Fibroblast of skin of scalp (primary cell): ENCODE results near the gene PI4KB.

ENCODE experiments used
- DNase-seq: peaks from one replicate; pipeline ENCODE4 v3.0.0-alpha.2; 2013

The PI4KB gene

DNA sequence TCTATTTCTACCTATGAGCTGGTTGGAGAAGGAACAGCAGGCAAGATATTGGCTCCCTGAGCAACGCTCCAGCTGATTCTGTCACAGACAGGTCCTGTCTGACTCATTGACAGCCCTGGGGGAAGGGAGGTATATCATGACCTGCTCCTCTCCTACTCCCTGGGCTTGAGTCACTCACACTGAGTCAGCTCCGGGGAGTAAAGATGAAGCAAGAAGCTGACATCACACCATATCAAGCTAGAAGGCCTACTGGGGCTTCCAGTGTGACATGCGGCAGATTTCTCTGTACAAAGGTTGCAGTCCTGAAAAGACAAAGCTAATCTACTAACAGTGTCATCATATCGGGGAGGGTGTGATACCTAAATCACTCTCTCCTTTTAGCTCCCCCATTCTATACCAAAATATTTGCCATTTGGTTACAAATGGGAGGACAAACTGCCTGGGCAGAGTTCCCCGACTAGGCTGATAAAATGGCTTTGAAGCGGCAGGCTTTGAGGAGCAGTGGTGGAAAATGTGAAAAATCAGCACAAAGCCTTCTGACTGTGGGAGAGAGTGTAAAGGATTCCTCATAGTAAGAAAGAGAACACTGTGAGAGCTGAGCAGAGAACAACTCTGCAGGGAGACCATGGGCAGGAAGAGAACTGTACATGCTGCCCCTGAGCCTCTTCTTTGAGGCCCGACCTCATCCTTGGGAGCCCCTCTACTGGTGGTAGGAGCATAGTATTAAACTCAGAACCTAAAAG lies 15.5 kb downstream of the PI4KB start:
- DNase-seq: peak; percentile 99

DNA sequence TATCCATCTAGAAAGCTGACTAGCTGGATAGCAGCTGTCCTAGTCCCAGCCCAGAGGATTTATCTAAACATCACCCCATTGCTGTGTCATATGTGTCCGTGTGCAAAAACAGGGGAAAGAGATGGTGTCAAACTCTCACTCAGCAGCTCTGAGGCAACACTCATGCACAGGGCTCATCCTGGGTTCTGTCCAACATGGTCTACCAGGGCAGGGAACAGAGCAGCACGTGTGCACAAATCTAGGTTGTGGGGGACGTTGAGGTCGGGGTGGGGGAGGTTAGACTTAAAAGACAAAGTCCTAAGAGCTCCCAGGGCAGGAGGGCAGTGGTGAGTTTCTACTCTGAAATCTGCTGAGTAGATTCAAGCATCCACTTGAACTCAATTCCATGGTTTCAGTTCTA lies 16.2 kb downstream of the PI4KB start:
- no peak for DNase-seq

DNA sequence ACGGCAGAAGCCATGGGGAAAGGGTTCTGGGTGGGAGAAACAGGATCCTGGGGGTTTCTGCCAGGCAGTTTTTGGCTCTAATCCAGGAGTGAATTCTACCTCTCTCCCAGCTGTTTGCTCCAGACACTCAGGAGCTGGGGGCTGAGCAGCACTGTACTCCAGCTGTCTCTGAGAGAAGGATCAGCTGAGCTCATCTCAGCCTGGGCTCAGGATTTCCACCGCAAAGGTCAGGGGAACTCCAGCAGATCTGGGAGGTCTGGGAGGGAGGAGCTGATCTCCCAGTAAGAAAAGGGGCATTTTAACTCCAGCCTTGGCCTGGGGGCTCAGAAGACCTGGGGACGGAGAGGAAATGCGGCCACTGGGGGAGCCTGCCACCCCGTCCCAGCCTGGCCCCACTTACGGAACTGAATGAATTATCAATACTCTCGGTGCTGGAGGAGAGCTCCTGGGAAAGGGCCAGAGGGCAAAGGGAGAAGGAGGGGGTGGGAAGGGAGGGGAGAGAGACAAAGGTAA lies 17.3 kb downstream of the PI4KB start:
- DNase-seq: peak; percentile 45

DNA sequence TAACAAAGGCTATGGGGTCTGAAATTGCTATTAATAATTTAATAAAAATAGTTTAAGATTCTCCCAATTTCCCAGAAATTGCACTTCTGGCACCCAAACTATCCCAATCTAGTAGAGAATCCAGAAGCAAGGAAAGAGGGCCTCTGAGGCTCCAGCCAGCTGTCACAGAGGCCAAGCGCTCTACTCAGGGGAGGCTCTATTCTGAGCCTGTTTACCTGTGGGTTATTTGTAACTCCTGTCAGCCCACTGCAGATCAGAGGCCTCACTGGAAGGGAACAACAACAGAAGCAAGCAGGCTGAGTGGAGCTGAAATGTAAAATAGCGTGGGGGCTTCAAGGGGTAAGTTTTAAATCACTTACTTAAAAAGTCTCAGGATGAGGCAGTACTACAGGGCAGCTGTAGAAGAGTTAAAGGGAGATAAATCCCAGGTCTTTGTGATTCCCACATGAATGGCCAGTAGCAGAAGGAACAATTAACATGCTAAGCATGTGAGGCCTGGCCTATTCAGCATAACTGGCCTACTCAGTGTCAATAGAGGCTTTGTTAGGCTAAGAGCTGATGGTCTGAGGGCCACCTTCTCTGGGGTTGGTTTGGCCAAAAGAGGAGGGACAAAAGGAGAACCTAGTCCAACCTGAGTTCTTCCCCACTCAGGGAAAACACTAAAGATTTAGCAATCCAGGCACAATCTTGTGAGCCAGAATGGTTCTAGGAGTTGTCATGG lies 32.3 kb downstream of the PI4KB start:
- no peak for DNase-seq

DNA sequence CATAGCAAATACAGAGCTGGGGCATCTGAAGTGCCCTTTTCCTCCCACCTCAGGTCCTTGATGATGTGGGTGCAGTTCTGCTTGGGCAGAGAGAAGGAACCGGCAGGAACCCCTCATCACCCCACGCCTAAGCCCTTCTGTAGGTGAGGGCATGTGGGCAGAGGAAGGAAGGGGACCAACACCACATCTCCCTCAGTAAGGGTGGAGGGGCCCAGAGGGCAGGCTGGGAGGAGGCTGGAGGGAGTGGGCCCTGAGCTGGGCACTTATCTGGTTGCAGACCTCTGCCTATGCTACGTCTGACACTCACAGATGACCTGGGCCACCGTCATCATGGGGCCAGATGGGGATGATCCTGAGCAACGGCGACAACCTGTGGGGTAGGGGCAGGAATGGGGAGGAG lies 34.1 kb downstream of the PI4KB start:
- no peak for DNase-seq

DNA sequence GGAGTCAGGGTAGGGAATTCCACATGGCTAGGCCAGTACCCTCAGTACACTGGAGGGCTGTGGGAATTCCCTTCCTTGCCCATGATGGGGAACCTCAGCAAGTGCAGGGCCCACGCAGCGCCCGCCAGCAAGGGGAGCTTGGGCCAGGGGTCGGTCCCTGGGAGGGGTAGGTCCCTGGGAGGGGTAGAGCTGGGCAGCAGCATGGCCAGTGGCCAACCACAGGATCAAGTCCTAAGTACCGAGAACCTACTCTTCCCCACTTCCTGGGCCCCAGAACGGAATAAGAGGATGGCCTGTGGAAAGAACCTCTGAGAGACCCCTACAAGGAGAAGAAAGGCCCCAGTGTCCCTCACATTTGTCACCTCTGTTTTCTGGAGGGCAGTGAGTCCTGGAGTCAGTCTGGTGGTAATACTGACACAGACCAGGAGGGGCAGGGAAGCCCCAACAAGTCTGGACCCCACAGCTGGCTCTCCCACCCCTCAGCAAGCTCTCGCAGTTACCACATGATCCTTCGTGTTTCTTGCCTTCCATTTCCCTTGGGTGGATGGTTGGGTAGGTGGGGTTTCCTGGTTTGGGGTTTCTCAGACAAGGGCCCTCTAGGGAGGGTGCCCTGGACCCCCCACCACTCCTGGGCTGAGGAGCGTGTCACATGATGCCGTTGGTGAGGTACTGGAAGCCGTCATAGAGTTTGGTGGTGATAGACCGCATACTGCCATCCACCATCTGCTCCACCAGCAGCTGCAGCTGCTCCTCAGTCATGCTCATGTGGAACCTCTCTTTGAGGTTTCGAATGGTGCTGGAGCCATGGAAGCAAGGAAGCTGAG lies 34.8 kb downstream of the PI4KB start:
- DNase-seq: no peak

DNA sequence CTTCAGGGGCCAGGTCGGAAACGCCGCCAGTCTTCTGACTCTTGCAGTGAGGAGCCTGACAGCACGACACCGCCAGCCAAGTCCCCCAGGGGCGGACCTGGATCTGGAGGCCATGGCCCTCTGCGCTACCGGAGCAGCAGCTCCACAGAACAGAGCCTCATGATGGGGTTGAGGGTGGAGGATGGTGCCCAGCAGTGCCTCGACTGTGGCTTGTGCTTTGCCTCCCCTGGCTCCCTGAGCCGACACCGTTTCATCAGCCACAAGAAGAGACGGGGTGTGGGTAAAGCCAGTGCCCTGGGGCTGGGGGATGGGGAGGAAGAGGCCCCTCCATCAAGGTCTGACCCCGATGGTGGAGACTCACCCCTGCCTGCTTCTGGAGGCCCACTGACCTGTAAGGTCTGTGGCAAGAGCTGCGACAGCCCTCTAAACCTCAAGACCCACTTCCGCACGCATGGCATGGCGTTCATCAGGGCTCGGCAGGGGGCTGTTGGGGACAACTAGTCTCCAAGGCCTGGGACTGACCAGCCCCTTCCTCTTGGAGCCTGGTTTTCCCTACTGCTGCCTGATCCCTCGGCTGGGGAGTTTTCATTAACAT lies 36.4 kb downstream of the PI4KB start:
- no peak for DNase-seq

DNA sequence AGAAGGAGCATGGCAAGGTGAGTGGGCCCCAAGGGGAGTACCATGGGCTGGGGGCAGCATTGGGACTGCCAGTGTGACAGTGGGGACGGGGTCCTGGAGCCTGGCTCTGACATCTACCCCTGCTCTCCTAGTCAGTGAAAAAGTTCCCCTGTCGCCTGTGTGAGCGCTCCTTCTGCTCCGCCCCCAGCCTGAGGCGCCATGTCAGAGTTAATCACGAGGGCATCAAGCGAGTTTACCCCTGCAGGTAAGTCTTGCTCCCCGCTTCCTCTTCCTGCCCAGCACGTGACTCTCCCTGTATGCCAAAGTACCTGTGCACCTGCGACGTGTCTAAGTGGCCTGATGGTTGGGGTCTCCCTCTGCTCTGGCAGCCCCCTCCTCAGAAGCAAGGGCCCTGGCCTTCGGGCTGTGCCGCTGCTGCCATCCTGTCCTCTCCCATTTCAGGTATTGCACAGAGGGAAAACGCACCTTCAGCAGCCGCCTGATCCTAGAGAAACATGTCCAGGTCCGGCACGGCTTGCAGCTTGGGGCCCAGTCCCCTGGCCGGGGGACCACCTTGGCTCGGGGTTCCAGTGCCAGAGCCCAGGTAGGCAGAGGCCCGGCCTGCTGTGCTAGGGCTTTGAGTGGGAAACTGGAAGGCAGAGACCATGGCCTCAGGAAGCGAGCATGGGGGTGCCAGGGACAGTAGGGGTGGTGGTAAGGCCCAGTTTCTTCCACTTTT lies 37.1 kb downstream of the PI4KB start:
- no peak for DNase-seq

DNA sequence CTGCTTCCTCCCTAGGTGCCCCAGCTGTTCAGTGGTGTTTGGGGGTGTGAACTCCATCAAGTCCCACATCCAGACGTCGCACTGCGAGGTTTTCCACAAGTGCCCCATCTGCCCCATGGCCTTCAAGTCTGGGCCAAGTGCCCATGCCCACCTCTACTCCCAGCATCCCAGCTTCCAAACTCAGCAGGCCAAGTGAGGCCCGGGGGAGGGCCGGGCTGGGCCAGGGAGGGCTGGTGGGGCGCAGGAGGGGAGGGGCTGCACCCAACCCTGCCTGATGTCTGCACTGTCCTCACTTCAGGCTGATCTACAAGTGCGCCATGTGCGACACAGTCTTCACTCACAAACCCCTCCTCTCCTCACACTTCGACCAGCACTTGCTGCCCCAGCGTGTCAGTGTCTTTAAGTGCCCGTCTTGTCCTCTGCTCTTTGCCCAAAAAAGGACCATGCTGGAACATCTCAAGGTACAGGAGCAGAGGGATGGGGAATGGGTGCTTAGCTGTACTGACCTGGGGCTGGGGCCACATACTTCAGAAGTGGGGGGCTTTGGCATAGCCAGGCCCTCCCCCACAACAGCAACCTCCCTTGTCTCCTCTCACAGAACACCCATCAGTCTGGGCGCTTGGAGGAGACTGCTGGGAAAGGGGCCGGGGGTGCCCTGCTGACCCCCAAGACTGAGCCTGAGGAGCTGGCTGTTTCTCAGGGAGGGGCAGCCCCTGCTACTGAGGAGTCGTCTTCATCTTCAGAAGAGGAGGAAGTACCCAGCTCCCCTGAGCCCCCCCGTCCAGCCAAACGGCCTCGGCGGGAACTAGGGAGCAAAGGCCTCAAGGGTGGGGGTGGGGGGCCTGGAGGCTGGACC lies 37.9 kb downstream of the PI4KB start:
- no peak for DNase-seq

DNA sequence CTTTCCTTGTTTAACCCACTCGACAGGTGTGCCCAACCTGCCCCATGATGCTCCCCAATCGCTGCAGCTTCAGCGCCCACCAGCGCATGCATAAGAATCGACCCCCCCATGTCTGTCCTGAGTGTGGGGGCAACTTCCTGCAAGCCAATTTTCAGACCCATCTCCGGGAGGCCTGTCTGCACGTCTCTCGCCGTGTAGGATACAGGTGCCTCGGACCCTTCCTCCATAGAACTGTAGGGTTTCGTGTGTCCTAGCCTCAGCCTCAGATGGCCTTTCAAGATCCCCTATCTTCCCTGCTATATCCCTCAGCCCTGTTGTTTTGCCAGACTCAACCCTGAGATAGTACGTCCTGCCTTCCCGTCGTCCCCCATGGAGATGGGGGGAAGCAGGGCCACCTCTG lies 38.7 kb downstream of the PI4KB start:
- no peak for DNase-seq

DNA sequence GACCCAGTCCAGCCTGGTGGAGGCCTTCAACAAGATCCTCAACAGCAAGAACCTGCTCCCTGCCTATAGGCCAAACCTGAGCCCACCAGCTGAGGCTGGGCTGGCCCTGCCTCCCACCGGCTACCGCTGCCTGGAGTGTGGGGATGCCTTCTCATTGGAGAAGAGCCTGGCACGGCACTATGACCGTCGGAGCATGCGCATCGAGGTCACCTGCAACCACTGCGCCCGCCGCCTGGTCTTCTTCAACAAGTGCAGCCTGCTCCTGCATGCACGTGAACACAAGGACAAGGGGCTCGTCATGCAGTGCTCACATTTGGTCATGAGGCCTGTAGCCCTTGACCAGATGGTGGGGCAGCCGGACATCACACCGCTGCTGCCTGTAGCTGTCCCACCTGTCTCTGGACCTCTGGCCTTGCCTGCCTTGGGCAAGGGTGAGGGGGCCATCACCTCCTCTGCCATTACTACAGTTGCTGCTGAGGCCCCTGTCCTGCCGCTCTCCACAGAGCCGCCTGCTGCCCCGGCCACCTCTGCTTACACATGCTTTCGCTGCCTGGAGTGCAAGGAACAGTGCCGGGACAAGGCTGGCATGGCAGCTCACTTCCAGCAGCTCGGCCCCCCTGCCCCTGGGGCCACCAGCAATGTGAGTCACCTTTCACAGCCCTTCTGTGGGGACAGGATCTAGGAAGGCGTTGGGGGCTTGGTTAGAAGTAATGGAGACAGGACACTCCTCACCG lies 39.3 kb downstream of the PI4KB start:
- no peak for DNase-seq

DNA sequence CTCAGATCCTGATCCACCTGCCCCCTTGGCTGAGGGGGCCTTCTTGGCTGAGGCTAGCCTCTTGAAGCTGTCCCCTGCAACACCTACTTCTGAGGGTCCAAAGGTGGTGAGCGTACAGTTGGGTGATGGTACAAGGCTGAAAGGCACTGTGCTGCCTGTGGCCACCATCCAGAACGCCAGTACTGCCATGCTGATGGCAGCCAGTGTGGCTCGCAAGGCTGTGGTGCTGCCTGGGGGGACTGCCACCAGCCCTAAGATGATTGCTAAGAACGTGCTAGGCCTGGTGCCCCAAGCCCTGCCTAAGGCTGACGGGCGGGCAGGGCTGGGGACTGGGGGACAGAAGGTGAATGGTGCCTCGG lies 39.9 kb downstream of the PI4KB start:
- DNase-seq: no peak

DNA sequence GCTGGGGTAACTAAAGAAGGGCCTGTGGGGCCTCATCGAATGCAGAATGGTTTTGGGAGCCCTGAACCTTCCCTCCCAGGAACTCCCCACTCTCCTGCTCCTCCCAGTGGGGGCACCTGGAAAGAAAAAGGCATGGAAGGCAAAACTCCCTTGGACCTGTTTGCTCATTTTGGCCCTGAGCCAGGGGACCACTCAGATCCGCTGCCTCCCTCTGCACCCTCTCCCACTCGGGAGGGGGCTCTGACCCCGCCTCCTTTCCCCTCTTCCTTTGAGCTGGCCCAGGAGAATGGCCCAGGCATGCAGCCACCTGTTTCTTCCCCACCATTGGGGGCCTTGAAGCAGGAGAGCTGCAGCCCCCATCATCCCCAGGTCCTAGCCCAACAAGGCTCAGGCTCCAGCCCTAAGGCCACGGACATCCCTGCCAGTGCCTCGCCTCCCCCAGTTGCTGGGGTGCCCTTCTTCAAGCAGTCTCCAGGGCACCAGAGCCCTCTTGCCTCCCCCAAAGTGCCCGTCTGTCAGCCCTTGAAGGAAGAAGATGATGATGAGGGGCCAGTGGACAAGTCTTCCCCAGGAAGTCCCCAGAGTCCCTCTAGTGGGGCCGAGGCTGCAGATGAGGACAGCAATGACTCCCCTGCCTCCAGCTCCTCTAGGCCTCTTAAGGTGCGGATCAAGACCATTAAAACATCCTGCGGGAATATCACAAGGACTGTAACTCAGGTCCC lies 40.4 kb downstream of the PI4KB start:
- no peak for DNase-seq

DNA sequence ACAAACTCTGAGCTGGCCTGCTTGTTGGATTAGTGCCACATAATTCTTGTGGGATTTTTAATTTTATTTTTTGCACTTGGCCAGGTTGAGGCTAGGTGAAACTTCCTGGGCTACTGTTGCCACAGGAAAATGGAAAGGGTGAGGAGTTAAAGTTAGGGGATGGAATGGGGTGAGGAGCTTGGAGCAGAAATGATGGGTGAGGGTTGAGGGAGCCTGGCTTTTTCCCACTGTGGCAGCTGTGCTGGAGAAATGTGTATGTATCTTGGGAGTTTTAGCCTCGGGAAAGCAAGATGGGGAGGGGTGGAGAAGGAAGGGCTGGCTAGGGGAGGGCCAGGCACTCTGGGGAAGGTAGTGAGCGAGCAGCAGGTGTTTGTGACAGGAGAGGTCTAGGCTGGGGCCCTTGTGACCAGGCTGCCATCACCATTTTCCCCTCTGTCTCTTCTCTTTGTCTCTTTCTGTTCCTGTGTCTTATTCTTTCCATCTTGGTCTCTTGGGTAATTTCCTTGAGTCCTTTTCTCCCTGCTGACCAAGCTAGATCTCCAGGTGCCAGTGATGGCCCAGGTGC lies 43.1 kb downstream of the PI4KB start:
- DNase-seq: no peak

DNA sequence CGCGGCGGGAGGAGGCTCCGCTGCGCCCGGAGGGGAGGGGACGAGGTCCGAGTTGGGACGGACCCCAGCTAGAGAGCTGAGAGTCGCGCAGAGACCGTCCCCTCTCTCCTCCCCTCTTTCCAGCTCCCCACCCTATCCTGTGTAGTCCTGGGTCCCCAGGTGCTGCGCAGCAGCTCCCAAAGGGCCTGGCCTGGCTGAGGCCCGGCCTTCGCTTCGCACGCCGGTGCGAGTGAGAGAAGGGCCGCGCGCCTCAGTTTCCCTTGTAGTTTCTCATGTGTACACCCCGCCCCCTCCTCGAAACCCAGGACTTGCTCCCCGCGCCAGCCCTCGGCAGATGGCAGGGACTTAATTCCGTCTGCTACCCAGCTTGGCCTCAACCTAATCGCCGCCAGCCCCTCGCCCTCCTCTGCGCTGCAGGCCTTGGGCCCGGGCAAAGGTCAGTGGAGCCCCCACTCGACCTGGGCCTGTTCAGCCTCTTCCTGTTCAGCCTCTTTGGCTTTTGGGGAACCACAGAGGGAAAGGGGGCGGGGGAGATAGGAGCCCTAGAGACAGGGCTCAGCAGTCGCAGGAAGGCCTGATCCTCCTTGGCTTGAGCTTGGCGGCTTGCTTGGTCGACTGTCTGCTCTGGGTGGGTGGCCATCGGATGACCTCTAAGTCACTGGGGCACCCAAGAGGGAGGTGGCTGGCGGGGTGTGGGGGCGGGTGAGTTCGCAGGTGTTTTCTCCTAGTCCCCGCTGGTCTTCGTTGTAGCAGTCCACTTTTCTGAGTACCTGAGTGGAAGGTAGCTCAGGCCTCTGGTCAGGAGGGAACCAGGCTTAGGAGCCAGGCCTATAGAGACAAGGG lies 44.1 kb downstream of the PI4KB start:
- no peak for DNase-seq

DNA sequence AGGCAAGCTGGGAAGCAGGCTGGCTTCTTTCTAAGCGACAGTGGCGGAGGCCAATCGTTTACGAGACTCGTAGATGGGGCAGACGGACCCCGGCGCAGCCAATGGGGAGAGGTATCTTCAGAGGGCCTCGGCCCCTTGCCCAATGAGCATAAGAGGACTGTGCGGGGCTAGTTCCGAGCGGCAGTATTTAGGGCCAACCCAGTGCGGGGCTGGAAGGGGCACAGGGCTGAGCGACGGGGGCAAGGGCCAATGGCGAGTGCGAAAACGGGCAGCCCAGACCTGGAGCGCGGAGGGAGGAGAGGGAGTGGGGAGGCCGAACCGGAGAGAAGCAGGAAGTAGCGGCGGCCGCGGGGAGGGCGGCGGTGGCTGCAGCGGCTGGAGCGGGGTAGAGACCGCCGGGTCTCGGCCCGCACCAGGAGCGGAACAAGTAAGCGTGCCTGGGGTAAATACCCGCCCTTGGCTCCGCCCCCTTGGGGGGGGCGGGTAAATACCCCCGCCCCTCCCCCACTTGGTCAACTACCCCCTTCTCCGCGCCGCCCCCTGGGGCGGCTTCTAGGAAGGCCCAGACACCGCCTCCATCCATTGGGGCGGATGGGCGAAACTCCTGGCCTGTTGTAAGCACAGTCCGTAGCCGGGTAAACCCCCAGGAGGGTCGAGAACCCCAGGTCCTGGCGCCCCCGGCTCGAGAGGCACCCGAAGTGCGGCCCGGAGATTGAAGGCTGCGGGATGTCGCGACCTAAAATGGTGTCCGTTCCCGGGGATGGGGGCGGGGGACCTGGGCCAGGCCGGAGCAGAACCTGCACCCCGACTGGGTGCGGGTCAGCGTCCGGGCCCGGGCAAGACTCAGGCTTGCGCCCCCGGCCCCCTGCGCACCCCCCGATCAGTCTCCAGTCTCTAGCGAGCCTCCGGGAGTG lies 45.0 kb downstream of the PI4KB start, which contains the start of gene ZNF687:
ZNF687 (plus strand) TSS at position 331 of the 914 bp plus-strand sequence. CDS start 3,993 bp downstream, outside the sequence.
- DNase-seq: peak; percentile 100
